DND-41 (cell line): ENCODE data around the gene PTPRN2.

ENCODE experiments used
- EZH2 ChIP-seq: IDR thresholded peaks from 3 replicates; pipeline ENCODE4 v1.6.1; 2012; ENCODE audit warnings: borderline replicate concordance, low read depth, mild to moderate bottlenecking, moderate library complexity, low read length, inconsistent platforms; ENCODE audit not compliant: severe bottlenecking
- TF ChIP-seq, protein P1 (sequence below): IDR thresholded peaks from 2 replicates; pipeline ENCODE4 v1.5.1; 2012; ENCODE audit warnings: borderline replicate concordance, low read length, moderate library complexity, mild to moderate bottlenecking; ENCODE audit not compliant: poor library complexity, severe bottlenecking; ENCODE audit errors: extremely low read depth

DNA sequence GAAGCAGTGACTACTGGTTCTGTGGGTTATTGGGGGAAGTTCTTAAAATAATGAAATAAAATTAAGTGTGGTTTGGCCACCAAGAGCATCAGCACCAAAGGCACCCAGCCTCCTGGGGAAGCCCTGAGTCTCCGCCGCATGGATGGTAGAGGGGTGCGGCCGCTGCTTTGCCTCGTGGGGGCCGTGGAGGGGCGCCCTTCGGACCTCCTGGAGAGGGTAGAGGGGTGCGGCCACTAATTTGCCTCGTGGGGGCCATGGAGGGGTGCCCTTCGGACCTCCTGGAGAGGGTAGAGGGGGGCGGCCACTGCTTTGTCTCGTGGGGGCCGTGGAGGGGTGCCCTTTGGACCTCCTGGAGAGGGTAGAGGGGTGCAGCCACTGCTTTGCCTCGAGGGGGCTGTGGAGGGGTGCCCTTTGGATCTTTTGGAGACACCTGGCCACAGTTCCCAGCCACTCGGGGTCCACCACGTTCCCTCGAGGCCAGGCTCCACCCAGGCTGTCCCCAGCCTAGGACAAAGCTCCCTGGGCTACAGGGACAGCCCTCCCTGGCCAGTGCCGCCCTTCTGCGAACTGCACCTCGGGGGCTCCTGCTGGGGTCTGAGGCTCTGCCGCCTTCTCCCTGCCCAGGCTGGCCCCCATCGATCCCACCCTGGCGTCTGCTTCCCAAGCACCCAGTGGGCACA lies 535.1 kb downstream of the PTPRN2 start:
- TF ChIP-seq, protein P1, sequence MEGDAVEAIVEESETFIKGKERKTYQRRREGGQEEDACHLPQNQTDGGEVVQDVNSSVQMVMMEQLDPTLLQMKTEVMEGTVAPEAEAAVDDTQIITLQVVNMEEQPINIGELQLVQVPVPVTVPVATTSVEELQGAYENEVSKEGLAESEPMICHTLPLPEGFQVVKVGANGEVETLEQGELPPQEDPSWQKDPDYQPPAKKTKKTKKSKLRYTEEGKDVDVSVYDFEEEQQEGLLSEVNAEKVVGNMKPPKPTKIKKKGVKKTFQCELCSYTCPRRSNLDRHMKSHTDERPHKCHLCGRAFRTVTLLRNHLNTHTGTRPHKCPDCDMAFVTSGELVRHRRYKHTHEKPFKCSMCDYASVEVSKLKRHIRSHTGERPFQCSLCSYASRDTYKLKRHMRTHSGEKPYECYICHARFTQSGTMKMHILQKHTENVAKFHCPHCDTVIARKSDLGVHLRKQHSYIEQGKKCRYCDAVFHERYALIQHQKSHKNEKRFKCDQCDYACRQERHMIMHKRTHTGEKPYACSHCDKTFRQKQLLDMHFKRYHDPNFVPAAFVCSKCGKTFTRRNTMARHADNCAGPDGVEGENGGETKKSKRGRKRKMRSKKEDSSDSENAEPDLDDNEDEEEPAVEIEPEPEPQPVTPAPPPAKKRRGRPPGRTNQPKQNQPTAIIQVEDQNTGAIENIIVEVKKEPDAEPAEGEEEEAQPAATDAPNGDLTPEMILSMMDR: no peak
- no peak for TF ChIP-seq EZH2
